Measurements from ENCODE around the gene GPC4. TPM values are rescaled to one million over a fixed set of nuclear protein-coding genes. Genes with fewer than 3 reads are reported as not detected.

The GPC4 gene
- total RNA-seq, 4 donors from 2014 or later = 5.9 to 20.2 (median 8.8) TPM

DNA sequence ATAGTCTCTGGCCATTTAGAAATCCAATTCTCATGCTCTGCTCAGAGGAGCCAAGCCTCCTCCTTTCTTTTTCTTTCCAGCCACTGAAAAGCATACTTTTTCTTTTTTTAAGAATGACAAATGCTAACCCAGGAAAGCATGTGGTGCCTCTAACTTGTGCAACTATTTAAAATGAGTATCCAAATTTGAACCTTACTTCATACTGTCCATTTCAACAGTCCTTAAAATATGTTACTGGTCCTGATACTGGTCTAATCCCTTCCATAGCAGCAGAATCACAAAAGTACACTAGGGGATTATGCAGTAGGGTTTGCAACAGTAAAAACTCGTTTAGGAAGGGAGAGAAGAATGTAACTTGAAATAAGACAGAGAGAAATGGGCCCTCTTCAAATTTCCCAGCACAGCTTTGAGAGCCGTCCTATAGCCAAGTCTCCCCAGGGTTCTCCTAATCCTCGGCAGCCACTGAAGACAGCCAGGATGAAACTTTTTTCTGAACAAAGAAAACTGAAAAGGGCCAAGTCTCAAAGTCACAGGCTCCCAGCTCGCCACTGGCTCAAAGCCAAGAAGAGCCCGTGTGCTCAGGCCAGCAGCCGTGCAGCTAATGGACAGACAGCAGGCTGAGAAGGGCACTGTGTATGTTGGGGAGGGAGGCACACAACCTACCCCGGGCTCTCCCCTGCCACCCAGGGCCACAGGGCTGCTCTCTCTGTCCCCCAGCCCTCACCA lies 39.5 kb downstream of the GPC4 start:
- Histone ChIP-seq H3K9me3 (no peaks in the 10 kb centered on the region), H3K4me3 (no peak overlapping the region), H3K4me1 (no peaks in the 10 kb centered on the region), H3K36me3 (no peaks in the 10 kb centered on the region), H3K27ac (no peak overlapping the region), H3K27me3 (no peaks in the 10 kb centered on the region)
- intact Hi-C loops (cut with DNase I; ENCODE audit: low total_unique reads) = no loop called here
- no peak for TF ChIP-seq POLR2A (IDR thresholded peaks at IDR 0.05)
- TF ChIP-seq CTCF (IDR thresholded peaks at IDR 0.05) = no peak
- DNase-seq = no peak

- Histone ChIP-seq H3K4me1 (no peaks in the 10 kb centered on the region), H3K27ac (no peak overlapping the region), H3K9me3 (no peaks in the 10 kb centered on the region), H3K36me3 (no peaks in the 10 kb centered on the region), H3K27me3 (no peaks in the 10 kb centered on the region), H3K4me3 (no peak overlapping the region)
- intact Hi-C loops (cut with DNase I; ENCODE audit: low total_unique reads) = no loop called here
- DNase-seq = no peak
- TF ChIP-seq CTCF (IDR thresholded peaks at IDR 0.05) = no peak
- TF ChIP-seq POLR2A (IDR thresholded peaks at IDR 0.05) = no peak
These were observed 40.4 kb downstream of the GPC4 start for GRCh38 chrX:133374874-133375387.

GRCh38 chrX:133373386-133374079 lies 41.8 kb downstream of the GPC4 start:
- Histone ChIP-seq H3K4me3 (no peak overlapping the region), H3K4me1 (no peaks in the 10 kb centered on the region), H3K27me3 (no peaks in the 10 kb centered on the region), H3K27ac (no peak overlapping the region), H3K9me3 (no peaks in the 10 kb centered on the region), H3K36me3 (no peaks in the 10 kb centered on the region)
- intact Hi-C loops (cut with DNase I; ENCODE audit: low total_unique reads) = no loop called here
- no peak for TF ChIP-seq POLR2A (IDR thresholded peaks at IDR 0.05)
- no peak for TF ChIP-seq CTCF (IDR thresholded peaks at IDR 0.05)
- no peak for DNase-seq

DNA sequence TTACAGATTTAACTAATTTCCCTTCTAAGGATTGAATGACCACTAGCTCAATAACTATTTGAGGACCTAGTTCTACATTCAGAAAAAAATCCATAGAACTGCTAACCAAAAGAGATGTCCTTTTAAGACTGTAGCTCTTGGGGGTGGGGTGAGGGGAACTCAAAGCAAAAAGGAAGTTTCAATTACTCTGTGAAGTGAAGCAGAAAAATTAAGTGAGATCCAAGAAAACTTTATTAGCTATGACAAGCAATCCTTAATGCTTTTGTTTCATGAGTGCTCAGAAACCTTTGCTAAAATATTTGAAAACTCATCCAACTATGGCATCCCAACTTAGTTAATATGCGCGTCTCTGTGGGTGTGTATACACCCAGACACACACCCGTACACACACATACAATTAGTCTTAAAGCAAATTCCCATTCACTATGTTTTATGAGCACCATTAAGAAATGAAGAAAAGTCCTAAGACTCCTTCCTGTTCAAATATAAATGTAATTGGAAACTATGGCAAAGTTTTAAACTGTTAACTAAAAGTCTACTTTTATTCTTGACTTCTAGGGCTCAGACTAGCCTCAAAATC lies 44.5 kb downstream of the GPC4 start:
- TF ChIP-seq CTCF (IDR thresholded peaks at IDR 0.05) (no peak), POLR2A (IDR thresholded peaks at IDR 0.05) (no peak)
- no peak for DNase-seq
- intact Hi-C loops (cut with DNase I; ENCODE audit: low total_unique reads) = no loop called here
- no peaks in the 10 kb centered on the region for H3K27me3 ChIP-seq
- H3K4me1 ChIP-seq = no peaks in the 10 kb centered on the region
- H3K4me3 ChIP-seq = no peak overlapping the region
- no peak overlapping the region for H3K27ac ChIP-seq
- no peaks in the 10 kb centered on the region for H3K9me3 ChIP-seq
- H3K36me3 ChIP-seq = no peaks in the 10 kb centered on the region

- Histone ChIP-seq H3K27ac (no peak overlapping the region), H3K4me1 (no peaks in the 10 kb centered on the region), H3K36me3 (no peaks in the 10 kb centered on the region), H3K4me3 (no peak overlapping the region), H3K9me3 (no peaks in the 10 kb centered on the region), H3K27me3 (no peaks in the 10 kb centered on the region)
- intact Hi-C loops (cut with DNase I; ENCODE audit: low total_unique reads) = no loop called here
- TF ChIP-seq CTCF (IDR thresholded peaks at IDR 0.05) (no peak), POLR2A (IDR thresholded peaks at IDR 0.05) (no peak)
- no peak for DNase-seq
These were observed 46.2 kb downstream of the GPC4 start for GRCh38 chrX:133369065-133369464.
